ENCODE results near the gene DNASE1L2.

Gene DNASE1L2, protein sequence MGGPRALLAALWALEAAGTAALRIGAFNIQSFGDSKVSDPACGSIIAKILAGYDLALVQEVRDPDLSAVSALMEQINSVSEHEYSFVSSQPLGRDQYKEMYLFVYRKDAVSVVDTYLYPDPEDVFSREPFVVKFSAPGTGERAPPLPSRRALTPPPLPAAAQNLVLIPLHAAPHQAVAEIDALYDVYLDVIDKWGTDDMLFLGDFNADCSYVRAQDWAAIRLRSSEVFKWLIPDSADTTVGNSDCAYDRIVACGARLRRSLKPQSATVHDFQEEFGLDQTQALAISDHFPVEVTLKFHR

DNA sequence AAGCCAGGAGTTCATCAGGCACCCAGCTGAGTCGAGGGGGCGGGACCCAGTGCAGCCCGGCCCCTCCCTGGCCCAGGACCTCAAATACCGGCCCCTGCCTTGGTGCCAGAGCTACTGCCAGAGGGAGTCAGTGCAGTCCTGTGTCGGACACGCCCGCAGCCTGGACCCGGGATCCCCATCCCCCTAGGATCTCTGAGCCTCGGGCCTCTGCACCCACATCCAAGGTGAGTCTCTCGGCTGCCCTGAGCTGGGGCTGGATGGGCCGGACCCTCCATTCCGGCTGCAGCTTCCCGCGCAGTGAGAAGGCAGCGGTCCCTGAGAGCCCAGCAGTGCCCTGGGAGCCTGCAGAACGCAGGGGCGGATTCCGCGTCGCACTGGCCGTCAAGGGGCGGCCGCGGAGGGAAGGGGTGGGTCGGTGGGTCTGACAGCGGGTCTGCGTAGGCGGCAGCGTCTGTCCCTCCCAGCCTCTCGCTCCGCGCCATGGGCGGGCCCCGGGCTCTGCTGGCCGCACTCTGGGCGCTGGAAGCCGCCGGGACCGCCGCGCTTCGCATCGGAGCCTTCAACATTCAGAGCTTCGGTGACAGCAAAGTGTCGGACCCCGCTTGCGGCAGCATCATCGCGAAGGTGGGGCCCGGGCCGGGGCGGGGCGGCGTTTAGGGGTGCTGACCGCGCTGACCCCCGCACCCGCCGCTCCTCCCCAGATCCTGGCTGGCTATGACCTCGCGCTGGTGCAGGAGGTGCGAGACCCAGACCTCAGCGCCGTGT lies at the start of gene DNASE1L2:
TSS of gene DNASE1L2 (plus strand) at position 108 of the 765 bp plus-strand sequence. CDS start at position 481, 373 bp downstream.
- Histone ChIP-seq H3K27ac (peak within 1 kb of the TSS in 5 of 21 experiments; percentile 5 to 50 (median 30)), H3K4me3 (peak within 1 kb of the TSS in 5 of 7 experiments; percentile 15 to 31 (median 25))

DNA sequence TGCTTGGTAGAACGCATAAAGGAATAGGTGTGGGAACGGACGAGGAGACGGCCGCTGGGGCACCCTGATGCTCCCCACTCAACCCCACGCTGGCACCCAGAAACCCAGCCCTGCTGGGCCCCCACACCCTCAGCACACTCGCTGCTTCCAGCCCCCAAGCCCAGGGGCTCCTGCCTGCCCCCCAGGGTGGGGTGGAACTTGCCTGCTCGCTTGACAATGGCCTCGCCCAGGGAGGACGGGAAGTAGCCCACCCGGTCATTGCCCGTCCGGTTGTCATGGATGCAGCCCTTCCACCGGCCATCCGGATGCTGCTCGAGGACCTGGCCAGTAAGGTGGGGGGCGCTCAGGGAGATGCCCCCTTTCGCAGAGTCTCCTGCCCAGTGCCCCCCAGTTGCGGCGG lies 49.7 kb upstream of the DNASE1L2 start:
- Histone ChIP-seq H3K4me3 (no peak overlapping the region), H3K27ac (no peak overlapping the region)

DNA sequence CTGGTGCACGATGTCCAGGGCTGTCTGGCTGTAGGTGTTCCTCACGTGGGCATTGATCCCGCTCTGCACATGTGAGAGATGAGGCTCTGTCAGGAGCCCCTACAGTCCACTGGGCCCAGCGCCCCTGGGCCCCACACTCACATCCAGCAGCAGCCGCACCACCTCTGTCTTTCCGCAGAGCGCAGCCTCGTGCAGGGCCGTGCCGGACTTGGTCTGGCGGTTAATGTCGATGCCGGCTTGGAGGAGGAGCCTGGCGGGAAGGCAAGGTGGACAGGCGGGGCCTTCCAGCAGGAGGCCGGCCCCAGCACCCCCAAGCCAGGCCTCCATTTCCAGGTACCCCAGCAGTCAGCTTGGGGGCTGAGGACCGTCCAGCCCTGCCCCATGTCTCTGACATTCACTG lies 49.0 kb upstream of the DNASE1L2 start:
- no peak overlapping the region for H3K4me3 ChIP-seq
- H3K27ac ChIP-seq, result no peak overlapping the region

DNA sequence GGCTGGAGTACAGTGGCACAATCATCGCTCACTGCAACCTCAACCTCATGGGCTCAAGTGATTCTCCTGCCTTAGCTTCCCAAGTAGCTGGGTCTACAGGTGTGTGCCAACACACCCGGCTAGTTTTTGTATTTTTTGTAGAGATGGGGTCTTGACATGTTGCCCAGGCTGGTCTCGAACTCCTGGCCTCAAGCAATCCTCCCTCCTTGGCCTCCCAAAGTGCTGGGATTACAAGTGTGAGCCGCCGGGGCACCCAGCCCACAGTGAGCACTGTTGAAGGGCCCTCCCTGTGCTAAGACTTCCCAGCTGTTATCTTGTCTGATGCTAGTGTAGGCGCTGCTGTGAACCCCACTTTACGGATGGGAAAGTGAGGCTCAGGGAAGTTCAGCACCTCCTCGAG lies 47.8 kb upstream of the DNASE1L2 start:
- Histone ChIP-seq H3K4me3 (no peak overlapping the region), H3K27ac (no peak overlapping the region)

DNA sequence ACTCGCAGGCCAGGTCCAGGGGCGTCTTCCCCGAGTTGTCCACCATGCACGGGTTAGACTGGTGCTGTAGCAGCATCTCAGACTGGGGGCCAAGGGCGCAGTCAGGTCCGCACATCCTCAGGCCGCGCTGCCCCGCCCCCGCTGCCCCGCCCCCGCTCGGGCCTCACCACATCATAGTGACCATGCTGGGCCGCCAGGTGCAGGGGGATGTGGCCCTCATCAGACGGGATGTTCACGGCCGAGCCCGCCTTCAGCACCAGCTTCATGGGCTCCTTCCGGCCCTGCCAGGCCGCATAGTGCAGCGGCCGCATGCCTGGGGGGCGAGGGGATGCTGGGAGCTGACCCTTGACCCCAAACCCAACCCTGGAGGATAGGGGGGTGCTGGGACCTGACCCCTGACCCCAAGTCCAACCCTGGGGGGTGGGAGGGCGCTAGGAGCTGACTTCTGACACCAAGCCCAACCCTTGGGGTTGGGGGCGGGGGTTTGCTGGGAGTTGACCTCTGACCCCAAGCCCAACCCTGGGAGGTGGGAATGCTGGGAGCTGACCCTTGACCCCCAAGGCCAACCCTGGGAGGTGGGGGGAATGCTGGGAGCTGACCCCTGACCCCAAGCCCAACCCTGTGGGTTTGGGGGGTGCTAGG lies 46.9 kb upstream of the DNASE1L2 start:
- no peak overlapping the region for H3K4me3 ChIP-seq
- H3K27ac ChIP-seq, result no peak overlapping the region

DNA sequence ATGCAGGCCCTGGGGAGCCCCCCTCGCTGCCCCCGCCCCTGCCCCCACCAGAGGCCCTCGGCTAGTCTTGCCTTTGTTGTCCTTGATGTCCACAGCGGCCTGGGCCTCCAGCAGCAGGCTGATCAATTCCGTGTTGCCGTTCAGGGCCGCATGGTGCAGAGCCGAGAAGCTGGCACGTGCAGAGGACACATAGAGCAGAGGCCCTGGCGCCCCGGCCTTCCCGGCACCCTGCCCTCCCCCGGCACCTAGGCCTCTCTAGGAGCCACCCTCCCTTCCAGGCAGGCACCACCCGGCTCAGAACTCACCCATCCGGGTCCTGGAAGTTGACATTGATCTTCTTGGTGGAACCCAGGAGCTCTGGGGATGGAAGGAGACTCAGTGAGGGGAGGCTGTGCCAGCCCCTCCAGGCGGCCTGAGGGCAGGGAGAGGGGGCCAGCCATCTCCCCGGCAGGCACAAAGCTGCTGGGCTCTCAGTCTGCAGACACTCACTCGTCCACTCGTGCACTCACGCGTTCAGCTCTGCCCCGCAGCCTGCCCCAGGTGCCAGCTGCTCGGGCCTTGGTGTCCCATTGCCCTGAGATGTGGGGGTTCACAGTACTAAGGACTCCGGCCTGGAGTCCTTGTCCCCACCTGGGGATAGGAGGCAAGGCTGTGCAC lies 46.1 kb upstream of the DNASE1L2 start:
- Histone ChIP-seq H3K27ac (no peak overlapping the region), H3K4me3 (no peak overlapping the region)

DNA sequence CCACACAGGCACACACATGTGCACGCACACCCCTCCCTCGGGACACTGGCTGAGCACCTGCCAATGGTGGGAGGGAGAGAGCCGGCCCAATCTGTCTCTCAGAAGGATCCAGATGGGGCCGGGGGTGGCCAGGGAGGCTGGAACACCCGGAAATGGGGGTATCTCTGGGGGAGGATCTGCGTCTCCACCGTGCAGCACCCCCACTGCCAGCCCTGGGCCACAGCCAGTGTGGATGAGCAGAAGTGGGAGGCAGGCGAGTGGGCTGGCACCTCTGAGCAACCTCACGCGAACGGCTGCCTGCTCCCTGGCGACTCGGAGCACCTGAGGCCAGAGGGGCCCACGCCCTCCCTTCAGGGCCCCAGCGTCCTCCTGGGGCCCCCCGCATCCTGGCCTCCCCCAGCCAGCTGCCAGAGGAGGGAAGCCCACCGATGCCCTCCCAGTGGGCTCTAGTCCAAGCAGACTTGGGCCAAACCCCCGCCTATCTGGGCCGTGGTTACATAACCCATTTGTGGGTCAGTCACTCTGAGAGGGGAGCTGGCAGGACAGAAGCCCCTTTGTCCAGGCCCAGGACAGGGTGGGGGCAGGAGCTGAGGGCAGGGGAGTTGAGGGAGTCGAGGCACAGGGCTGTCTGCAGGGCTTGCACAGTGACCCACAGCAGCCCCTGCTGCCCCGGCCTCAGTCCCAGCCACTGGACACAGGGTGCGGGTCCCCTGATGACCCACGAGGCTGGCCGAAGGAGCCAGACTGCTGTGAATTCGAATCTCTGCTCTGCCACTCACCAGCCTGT lies 45.4 kb upstream of the DNASE1L2 start:
- H3K27ac ChIP-seq, result no peak overlapping the region
- H3K4me3 ChIP-seq, result no peak overlapping the region

DNA sequence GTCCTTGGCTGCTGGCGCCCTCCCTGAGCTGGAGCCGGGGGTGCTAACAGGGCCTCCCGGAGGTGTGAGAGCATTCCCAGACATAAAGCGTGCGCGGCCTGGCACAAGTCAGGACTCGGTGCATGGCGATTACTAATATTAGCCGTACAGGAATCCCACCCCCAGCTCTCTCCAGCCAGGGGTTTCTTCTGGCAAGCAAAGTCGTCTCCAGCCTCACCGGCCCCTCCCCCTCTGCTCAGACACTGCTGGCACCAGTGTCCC lies 44.9 kb upstream of the DNASE1L2 start:
- Histone ChIP-seq H3K27ac (no peak overlapping the region), H3K4me3 (no peak overlapping the region)

DNA sequence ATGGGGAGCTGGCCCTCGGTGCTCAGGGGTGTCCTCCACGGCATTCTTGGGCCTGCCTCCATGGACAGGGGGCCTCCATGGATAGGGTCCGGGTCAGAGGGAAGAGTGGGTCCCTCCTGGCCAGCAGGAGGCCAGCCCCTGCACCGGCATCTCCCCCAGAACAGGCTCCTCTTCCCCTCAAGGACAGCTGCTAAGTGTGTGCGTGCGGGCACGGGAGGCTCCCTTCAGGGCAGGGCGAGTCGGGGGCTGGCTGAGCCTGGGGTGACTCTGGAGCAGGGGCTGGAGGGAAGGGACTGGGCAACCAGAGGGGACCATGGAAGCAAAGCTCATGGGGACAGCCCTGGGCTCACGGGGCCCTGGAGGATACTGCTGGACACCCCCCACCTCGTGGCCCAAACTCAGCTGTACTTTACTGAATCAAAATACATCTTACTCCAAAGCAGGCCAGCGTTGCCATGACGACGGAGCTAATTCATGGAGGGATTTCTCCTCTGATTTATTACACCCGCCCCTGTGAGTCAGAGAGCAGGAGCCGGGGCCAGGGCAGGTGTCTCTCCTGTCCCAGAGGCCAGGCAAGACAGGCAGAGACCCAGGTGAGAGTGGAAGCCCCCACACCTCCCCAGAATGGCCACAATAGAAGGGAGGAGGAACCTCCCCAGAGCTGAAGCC lies 41.9 kb upstream of the DNASE1L2 start:
- no peak overlapping the region for H3K27ac ChIP-seq

DNA sequence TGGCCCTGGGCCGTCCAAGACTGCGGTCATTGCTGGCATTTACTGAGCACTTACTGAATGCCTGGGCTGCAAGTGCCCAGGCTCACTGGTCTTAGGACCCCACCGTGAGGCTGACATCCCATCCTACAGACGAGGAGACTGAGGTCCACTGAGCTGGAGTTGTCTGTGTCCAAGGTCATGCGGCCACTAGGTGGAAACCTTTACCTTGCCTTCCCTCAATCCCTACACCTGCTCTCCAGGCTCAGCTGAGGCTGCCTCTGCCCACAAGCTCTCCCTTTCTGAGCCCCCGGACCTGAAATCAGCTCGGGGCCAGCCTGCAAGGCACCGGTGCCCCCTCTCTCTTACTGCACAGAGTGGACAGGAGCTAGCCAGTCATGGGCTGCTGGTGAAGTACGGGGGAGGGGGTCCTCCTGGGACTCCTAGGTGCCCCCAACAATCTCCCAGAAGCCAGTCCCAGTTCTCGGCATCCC lies 41.4 kb upstream of the DNASE1L2 start:
- no peak overlapping the region for H3K27ac ChIP-seq
- H3K4me3 ChIP-seq, result no peak overlapping the region

More for the DNA sequence above, 41.9 kb upstream of the DNASE1L2 start:
- no peak overlapping the region for H3K4me3 ChIP-seq

DNA sequence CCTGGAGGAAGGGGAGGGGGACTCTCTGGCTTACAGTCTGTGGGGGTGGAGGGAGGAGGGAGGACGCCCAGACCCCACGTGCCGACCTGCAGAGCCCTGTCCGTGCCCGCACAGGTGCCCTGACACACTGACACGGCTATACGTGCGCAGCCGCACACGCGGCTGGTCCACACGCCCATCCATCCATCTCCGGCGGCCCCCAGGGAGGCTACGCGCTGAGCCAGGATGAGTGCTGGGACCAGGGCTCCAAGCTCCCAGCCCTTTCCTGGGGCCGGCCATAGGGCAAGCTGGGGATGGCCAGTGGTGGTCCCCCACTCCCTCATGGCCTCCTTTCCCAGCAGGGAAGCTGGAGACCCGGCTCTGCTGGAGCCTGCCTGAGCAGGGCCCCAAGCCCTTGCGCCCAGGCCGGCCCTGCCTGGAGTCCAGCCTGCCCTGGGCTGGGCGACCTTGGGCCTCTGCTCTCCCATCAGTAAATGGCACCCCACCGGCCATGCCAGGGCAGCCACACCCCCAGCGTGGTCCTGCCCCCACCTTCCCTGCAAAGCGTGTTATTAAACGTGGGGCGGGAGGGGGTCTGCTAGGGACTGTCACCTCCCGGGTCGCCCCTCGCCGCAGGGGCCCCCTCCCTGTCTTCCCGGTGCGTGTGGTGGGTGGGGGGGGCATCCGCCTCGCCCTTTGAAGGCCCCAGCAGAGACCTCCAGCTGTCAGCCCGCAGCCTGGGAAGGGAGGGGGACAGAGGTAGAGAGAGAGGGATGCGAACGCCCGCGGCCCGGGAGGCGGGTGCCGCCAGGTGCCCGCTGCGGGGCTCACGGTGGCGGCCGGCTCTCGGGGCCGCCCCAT lies 40.7 kb upstream of the DNASE1L2 start:
- H3K27ac ChIP-seq, result peak overlapping the region in 1 of 21 experiments; percentile 3
- H3K4me3 ChIP-seq, result peak overlapping the region in 6 of 7 experiments; percentile 3 to 49 (median 24)

DNA sequence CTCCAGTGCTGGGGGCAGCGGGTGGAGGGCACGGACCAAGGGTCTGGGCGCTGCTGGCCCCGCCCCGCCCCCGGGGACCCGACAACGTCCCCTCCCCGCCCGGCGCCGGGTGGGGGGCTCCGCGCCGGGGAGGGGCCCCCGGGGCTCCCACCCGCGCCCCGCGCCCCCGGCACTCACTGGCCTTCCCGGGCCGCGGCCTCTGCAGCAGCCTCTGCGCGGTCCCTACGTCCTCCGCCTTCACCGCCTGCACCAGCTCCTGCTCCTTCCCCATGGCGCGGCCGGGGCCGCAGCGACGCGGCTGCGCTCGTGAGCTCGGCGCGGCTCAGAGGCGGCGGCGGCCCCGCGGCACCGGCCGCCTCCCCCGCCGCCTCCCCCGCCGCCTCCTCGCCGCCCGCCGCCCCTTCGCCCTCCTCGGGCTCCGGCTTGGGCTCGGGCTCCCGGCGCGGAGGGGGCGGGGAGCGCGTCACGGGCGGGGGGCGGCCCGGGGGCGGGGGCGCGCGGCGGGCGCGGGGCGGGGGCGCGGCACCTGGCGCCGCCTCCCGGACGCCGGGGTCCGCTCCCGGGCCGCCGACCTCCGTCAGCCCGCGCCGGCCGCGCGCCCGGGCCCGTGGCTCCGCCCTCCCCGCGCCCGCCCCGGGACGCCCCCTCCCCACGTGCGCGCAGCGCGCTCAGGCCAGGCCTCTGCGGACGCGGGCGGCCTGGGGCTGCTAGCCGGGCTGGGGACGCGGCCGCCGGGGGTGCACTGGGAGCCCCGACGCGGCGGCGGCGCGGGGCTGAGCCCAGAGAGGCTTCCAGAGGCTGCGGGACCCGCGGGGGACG lies 39.9 kb upstream of the DNASE1L2 start, which contains the start of gene CASKIN1:
TSS of gene CASKIN1 (minus strand) at position 444 of the 819 bp plus-strand sequence. CDS start at position 271, 173 bp downstream.
- peak within 1 kb of the TSS in 1 of 21 experiments; percentile 3 for H3K27ac ChIP-seq
- H3K4me3 ChIP-seq, result peak within 1 kb of the TSS in 6 of 7 experiments; percentile 3 to 49 (median 24)

DNA sequence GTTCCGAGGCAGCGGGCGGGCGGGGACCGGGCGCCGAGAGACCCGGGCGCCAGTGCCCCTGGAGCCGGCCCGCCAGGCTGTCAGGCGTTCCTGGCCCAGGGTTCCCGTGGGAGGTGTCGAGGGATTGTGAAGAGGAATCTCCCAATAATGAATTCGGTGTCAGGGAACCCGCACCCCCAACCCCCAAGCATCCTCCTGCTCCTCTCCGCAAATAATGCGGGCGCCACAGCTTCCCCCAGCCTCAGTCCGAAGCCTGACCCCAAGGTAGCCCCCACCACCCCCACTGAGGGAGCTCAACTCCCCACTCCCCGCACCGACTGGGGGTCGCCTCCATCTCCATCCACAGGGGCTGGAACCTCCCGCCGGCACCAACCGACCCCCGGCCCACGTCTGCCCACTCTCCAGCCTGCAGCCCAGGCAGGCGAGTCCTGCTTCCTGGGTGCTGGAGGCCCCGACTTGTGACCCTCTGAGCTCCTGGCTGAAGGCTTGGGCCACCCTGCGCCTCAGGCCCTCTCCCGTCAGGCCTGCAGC lies 39.2 kb upstream of the DNASE1L2 start:
- Histone ChIP-seq H3K4me3 (peak overlapping the region in 2 of 7 experiments; percentile 7 to 27), H3K27ac (no peak overlapping the region)

DNA sequence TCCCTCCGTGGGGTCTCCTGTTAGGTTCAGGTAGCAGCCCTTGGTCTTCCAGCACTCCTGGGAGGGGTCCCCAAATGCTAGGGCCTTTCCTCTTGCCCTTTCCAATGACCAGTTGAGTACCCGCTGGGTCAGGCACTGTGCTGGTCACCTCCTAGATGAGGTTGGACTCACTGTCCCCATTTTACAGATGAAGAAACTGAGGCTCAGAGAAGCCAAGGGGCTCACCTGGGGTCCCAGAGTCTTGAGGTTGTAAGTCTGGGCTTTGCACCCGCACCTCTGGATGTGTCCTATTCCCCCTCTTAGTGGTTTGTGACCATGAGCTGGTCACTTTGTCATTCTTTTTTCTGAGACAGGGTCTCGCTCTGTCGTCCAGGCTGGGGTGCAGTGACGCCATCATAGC lies 38.5 kb upstream of the DNASE1L2 start:
- Histone ChIP-seq H3K27ac (no peak overlapping the region), H3K4me3 (no peak overlapping the region)

DNA sequence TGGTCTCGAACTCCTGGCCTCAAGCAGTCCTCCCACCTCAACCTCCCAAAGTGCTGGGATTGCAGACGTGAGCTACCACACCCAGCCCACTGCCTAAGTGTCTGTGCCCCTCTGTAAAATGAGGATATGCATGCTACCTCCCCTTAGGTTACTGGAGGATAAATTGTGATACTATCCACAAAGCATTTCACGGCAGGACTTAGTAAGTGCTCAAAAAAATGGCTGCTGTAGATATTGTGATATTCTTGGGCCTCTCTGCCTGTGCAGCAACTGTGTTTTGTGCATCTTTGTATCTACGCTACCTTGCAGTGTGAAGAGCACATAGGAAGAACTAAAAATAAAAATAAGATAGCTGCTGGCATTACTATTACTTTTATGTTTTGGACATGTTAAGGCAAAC lies 38.0 kb upstream of the DNASE1L2 start:
- H3K4me3 ChIP-seq, result no peak overlapping the region
- no peak overlapping the region for H3K27ac ChIP-seq

DNA sequence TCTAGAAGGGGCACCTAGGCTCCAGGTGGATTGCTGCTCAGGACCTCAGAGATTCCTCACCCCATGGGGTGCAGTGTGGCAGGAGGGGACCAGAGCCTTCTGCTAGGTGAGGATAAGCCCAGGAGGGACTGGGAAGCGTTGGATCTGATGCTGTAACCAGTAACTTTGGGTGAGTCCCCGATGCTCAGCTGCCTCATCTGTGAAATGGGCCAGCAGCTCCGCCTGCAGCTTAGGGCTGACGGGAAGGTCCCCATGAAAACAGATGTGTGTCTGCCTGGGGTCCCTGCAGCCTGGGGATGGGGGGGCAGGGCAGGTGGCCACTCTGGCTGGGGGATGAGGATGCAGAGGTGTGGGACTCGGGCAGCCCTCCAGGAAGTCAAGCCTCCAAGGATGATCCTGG lies 37.1 kb upstream of the DNASE1L2 start:
- no peak overlapping the region for H3K27ac ChIP-seq
- H3K4me3 ChIP-seq, result no peak overlapping the region

DNA sequence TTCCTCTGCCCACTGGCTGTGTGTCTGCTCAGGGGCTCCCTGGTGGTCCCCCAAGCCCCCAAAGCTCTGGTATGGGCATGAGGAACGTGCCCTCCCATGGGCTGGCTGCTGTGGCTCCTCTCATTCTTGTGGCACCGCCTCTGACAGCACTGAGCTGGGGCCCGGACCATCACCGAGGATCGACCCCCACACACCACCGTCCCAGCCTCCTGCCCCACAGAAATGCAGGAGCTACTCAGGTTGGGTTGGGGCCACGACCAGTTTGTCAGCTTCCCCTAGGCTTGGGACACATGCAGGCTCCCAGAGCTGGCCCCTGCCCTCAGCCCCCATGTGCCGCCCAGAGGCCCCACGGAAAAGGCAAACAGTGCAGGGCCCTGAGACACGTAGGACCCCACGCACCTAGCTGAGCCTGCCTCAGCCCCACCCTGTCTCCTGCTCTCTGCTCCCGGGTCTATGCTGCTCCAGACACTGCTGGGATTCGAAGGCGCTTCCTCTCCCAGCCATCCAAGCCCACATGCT lies 36.6 kb upstream of the DNASE1L2 start:
- H3K27ac ChIP-seq, result no peak overlapping the region
- no peak overlapping the region for H3K4me3 ChIP-seq
